GM18867 (cell line): Measurements from ENCODE around the gene SELENOO.
"Not testable (repeated sequence)": the region's sequence is repeated elsewhere in the genome, so short reads cannot be mapped to it uniquely, and the experiment has no call there.

Experiments used
- ATAC-seq: cut with Tn5 transposase; IDR thresholded peaks from one replicate; pipeline ENCODE4 v1.9.1; 2021; ENCODE audit warnings: mild to moderate bottlenecking, moderate library complexity; ENCODE audit not compliant: unreplicated experiment

SELENOO gene

GRCh38 chr22:50200461-50201190 lies at the start of gene SELENOO:
SELENOO (plus strand) TSS chr22:50201011; CDS start chr22:50201037, 26 bp downstream.
- peak; percentile 68 for ATAC-seq

DNA sequence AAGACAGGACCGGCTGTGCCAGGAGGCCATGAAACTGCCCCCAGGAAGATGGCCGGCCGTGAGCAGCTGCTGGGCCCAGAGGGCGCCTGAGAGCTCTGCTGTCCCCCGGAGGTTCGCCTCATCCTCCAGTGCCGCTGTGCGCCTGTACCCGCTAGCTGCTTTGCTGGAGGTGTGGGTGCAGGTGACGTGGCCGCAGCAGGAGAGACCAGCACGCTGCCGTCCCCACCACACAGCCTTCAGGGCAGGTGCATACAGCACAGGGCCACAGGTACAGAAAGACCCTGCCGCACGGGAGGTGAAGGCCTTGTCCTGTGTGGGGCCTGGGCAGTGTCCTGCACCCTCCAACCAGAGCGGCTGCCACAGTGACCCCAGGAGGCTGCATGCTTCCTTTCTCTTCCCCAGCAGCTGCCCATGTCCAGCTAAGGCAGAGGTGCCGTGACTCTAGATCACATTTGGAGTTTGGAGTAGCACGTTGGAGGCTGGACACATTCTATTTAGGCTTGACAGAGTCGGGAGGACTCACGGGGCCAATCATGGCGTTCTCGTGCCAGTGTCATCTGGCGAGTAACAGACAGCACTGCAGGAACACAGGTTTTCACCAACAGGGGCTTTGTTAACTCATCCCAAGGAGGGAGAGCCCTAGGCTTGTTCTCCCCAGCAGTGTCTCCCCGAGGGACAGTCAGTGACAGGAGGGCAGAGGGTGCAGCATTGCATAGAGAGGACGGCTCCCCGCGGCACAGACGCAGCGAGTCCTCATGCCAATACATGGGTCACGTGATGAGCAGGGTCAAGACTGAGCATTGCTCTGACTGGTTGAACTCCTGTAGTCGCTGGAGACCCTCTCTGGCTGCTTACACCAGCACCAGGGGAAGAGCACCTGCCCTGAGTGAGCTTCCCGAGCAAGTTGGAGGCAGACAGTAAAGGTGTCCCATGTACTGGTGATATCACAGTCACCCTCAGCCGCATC lies 49.0 kb upstream of the SELENOO start:
- no peak for ATAC-seq

- ATAC-seq: no peak
These were observed 47.6 kb upstream of the SELENOO start for GRCh38 chr22:50153056-50153755.

GRCh38 chr22:50153756-50154140 lies 47.1 kb upstream of the SELENOO start:
- ATAC-seq: no peak

- no peak for ATAC-seq
These were observed 43.0 kb upstream of the SELENOO start for GRCh38 chr22:50157709-50158375.

GRCh38 chr22:50160947-50161346 lies 39.9 kb upstream of the SELENOO start:
- ATAC-seq: no peak

DNA sequence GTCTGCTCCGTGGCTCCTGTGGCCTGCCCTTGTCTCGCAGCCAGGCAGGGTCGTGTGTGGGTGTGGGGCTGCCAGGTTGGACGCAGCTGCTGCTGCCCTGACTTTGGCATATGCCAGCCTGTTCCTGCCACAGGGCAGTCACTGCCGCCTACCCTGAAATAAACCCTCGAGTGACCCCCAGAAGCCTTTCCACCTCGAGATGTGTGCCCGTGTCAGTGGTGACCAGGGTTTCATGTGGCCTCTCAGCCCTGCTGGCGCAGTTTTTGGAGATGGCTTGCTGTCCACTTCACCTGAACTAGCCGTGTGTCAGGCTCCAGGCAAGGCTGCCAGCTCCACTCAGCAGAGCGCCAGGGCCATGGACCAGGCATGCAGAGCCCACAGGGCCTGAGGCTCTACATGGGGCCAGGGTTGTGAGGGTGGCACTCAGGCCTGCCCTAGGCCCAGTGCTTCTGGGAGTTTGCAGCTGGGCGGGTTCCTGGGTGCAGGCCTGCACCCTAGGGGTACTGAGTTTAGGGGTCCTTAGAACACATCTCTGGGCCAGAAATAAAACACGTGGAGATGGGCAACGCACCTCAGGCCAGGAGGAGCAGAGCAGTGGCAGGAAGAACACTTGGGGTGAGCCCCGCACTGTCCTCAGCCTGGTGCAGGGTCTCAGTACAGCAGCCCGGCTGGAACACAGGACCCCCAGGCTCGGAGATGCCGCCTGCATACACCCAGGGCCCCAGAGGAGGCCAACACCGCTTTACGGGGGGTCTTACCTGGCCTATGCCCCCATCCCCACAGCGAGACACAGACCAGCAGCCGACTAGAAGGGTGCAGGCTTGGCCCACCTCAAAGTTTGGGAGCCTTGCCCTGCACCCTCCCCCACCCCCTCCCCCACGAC lies 39.1 kb upstream of the SELENOO start:
- ATAC-seq: no peak

DNA sequence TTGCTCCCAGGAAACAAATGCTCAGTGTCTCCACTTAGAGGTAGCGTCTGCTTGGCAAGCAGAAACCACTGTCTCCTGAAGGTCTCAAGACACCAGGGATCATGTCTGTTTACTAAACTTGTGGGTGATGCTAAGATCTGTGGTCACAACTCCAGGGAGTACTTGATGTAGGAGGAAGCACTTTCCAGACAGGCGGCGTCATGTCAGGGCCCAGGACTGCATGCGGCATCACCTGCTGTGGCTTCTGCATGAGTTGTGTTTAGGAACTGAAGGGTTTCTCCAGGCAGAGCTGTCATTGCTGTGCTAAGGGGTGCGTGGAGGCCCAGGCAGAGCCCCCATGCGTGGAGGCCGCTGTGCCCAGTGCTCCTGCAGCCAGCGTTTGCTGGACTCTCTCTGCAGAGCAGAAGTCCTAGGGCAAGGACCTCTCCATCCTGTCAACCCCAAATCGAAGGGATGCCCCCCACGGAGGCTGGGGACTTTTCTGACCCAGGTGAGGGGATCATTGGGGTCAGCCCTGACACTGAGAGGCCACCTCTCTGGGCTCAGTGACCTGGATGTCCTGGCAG lies 38.3 kb upstream of the SELENOO start:
- ATAC-seq: no peak

DNA sequence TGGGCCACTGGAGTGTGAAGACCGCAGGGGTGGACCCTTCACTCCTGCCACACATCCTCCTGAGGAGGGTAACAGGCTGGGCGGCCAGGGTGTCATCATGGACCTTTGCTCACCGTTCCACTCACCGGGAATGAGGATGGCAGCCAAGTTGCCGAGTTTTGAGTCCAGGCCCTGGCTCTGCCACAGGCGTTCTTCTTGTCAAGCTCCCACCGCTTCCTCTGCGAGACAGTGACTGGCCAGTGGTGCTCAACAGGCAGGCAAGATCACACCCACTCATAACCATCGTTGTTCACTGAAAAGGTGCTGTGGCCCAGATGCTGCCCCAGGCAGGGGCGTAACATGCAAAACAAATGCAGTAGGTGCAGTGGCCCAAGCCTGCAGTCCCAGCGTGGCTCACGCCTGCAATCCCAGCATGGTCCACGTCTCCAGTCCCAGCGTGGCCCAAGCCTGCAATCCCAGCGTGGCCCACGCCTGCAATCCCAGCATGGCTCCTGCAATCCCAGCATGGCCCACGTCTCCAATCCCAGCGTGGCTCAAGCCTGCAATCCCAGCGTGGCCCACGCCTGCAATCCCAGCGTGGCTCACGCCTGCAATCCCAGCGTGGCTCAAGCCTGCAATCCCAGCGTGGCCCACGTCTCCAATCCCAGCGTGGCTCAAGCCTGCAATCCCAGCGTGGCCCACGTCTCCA lies 35.2 kb upstream of the SELENOO start:
- ATAC-seq: no peak

- no peak for ATAC-seq
These were observed 32.9 kb upstream of the SELENOO start for GRCh38 chr22:50167689-50168489.

DNA sequence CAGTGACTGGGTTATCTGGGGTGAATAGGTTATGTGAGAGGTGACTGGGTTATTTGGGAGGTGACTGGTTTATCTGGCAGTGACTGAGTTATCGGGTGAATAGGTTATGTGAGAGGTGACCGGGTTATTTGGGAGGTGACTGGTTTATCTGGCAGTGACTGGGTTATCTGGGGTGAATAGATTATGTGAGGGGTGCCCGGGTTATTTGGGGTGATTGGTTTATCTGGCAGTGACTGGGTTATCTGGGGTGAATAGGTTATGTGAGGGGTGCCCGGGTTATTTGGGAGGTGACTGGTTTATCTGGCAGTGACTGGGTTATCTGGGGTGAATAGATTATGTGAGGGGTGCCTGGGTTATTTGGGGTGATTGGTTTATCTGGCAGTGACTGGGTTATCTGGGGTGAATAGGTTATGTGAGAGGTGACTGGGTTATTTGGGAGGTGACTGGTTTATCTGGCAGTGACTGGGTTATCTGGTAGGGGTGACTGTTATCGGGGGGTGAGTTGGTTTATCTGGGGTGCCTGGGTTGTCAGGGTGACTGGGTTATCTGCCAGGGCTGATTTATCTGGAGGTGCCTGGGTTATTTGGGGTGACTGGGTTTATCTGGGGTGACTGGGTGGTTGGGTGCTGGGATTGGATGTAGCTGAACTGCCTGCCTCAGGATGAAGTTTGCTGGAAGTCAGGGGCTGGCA lies 32.2 kb upstream of the SELENOO start:
- ATAC-seq: not testable (repeated sequence)

DNA sequence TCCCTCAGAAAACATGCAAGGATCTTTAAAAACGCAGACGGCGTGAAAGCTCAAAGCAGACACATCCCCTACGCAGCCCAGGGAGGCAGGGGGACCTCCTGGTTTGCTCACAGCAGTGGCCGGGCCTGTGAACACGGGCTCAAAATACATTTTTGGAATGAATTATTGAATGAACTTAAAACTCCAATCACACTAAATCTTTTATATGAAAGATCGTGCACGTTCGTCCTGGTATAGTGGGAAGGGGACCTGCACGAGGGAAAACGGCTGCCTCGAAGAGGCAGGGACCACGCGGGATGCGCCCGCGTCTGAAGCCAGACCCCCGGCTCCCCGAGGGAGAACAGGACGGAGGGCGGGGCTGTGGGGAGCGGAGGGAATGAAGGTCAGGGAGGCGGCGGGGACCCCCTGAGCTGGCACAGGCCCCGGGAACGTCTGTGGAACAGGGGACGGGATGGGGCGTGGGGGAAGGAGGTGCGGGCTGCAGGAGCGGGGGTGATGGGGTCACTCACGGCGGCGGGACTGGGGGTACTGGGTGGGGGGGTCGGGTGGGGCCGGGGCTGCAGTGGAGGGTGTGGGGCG lies 31.5 kb upstream of the SELENOO start:
- no peak for ATAC-seq

DNA sequence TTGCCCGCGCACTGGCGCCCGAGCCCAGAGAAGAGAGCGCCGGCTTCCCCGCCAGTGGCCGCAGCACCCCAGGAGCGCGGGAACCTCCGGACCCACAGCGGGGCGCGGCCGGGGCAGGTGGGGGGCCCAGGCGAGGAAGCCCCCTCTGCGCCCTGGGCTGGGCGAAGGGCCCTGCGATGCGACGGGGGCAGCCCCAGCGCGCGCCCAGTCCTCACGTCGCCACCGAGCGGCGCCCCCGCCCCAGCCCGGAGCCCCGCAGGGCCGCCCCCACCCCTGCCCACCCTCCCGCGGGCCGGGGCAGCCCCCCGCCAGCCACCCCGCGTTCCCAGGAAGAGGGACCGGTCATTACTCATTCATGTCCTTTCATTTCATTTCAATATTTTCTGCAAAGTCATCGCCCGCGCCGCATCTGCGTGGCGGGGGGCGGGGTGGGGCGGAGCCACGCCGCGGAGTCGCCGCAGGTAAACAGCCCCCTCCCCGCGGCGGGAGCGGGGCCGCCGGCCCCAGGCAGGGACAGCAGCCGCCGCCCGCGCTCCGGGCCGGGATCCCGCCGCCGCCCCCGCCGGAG lies 31.0 kb upstream of the SELENOO start:
- ATAC-seq: no peak

GRCh38 chr22:50170453-50171318 lies 30.1 kb upstream of the SELENOO start, which contains the start of gene PANX2:
PANX2 (plus strand) TSS chr22:50170731; CDS start chr22:50170731, 0 bp downstream.
- ATAC-seq: no peak

GRCh38 chr22:50171319-50171964 lies 29.4 kb upstream of the SELENOO start:
- no peak for ATAC-seq
